Coronary artery (tissue), 2 donors: ENCODE data around the gene WDR41.

Experiments used
- DNase-seq: peaks from one replicate; pipeline ENCODE4 v3.0.0-alpha.2; 2017; ENCODE audit warnings: low spot score
- H3K27ac ChIP-seq, 2 donors: fragments of 200-600 bp; sonication (generic); one replicate each; pipeline ENCODE4 v1.5.1; 2016 to 2019
- H3K4me3 ChIP-seq: fragments of 200-600 bp; sonication (generic); 2 replicates; pipeline ENCODE4 v1.5.1; 2016; ENCODE audit warnings: mild to moderate bottlenecking, moderate library complexity
- CTCF ChIP-seq: fragments of 200-600 bp; sonication (generic); IDR thresholded peaks from one replicate; pipeline ENCODE4 v1.5.1; 2019; ENCODE audit warnings: antibody characterized with exemption

The WDR41 gene

GRCh38 chr5:77420940-77421339 lies 71.2 kb downstream of the WDR41 start:
- Histone ChIP-seq H3K27ac (no peak overlapping the region), H3K4me3 (no peak overlapping the region)
- TF ChIP-seq CTCF, result no peak
- no peak for DNase-seq

- Histone ChIP-seq H3K27ac (peak overlapping the region in 1 of 2 donors; percentile 83), H3K4me3 (no peak overlapping the region)
- TF ChIP-seq CTCF, result no peak
- no peak for DNase-seq
Observed at GRCh38 chr5:77419644-77420582, 72.2 kb downstream of the WDR41 start.

GRCh38 chr5:77418601-77419581 lies 73.2 kb downstream of the WDR41 start:
- DNase-seq, result peak; percentile 79
- TF ChIP-seq CTCF, result no peak
- no peak overlapping the region for H3K4me3 ChIP-seq
- H3K27ac ChIP-seq, result peak overlapping the region; percentile 17 to 83

- peak overlapping the region; percentile 49 to 83 for H3K27ac ChIP-seq
- no peak for TF ChIP-seq CTCF
- H3K4me3 ChIP-seq, result no peak overlapping the region
- DNase-seq, result no peak
Observed at GRCh38 chr5:77418162-77418561, 74.0 kb downstream of the WDR41 start.

GRCh38 chr5:77413049-77413448 lies 79.1 kb downstream of the WDR41 start:
- no peak for TF ChIP-seq CTCF
- Histone ChIP-seq H3K4me3 (no peak overlapping the region), H3K27ac (no peak overlapping the region)
- no peak for DNase-seq

GRCh38 chr5:77409870-77410621 lies 82.1 kb downstream of the WDR41 start:
- DNase-seq, result no peak
- no peak for TF ChIP-seq CTCF
- no peak overlapping the region for H3K4me3 ChIP-seq
- no peak overlapping the region for H3K27ac ChIP-seq
